ENCODE data around the gene RUVBL2.
"Not testable (repeated sequence)": the region's sequence is repeated elsewhere in the genome, so short reads cannot be mapped to it uniquely, and the experiment has no call there.

Gene RUVBL2

GRCh38 chr19:49024233-49024632, 30.5 kb downstream of the RUVBL2 start, which contains the start of gene CGB3:
TSS of gene CGB3 (minus strand) at chr19:49024333. CDS start at chr19:49023971, 362 bp downstream.
- H3K9me3 Mint-ChIP-seq; H3K27ac Mint-ChIP-seq; H3K4me1 Mint-ChIP-seq (ENCODE audit: low read depth); H3K4me3 Mint-ChIP-seq; DNase-seq (ENCODE audit: low spot score); H3K36me3 Mint-ChIP-seq (ENCODE audit: low read depth); H3K27me3 Mint-ChIP-seq (ENCODE audit: low read depth): not testable (repeated sequence)

- H3K4me3 Mint-ChIP-seq = not testable (repeated sequence)
Measured at GRCh38 chr19:49025088-49025487, 31.4 kb downstream of the RUVBL2 start.

GRCh38 chr19:49025599-49025998, 31.9 kb downstream of the RUVBL2 start:
- H3K4me1 Mint-ChIP-seq (ENCODE audit: low read depth); H3K9me3 Mint-ChIP-seq; H3K36me3 Mint-ChIP-seq (ENCODE audit: low read depth); H3K27me3 Mint-ChIP-seq (ENCODE audit: low read depth); DNase-seq (ENCODE audit: low spot score); H3K27ac Mint-ChIP-seq; H3K4me3 Mint-ChIP-seq: not testable (repeated sequence)

More at GRCh38 chr19:49025088-49025487, 31.4 kb downstream of the RUVBL2 start:
- H3K27ac Mint-ChIP-seq; DNase-seq (ENCODE audit: low spot score); H3K4me1 Mint-ChIP-seq (ENCODE audit: low read depth); H3K27me3 Mint-ChIP-seq (ENCODE audit: low read depth); H3K9me3 Mint-ChIP-seq; H3K36me3 Mint-ChIP-seq (ENCODE audit: low read depth): not testable (repeated sequence)

- DNase-seq (ENCODE audit: low spot score); H3K4me1 Mint-ChIP-seq (ENCODE audit: low read depth); H3K27ac Mint-ChIP-seq; H3K27me3 Mint-ChIP-seq (ENCODE audit: low read depth); H3K9me3 Mint-ChIP-seq; H3K4me3 Mint-ChIP-seq; H3K36me3 Mint-ChIP-seq (ENCODE audit: low read depth): not testable (repeated sequence)
Measured at GRCh38 chr19:49028686-49029085, 35.0 kb downstream of the RUVBL2 start.

GRCh38 chr19:49029749-49030148, 36.1 kb downstream of the RUVBL2 start:
- H3K27me3 Mint-ChIP-seq (ENCODE audit: low read depth); H3K36me3 Mint-ChIP-seq (ENCODE audit: low read depth); H3K4me1 Mint-ChIP-seq (ENCODE audit: low read depth); H3K27ac Mint-ChIP-seq; H3K9me3 Mint-ChIP-seq; H3K4me3 Mint-ChIP-seq; DNase-seq (ENCODE audit: low spot score): not testable (repeated sequence)

GRCh38 chr19:49030323-49030722, 36.6 kb downstream of the RUVBL2 start:
- not testable (repeated sequence) for DNase-seq (ENCODE audit: low spot score); H3K27me3 Mint-ChIP-seq (ENCODE audit: low read depth)

GRCh38 chr19:49031642-49032301, 38.1 kb downstream of the RUVBL2 start, which contains the start of gene CGB2:
TSS of gene CGB2 (plus strand) at chr19:49031890. CDS start at chr19:49032096, 206 bp downstream.
- H3K27me3 Mint-ChIP-seq (ENCODE audit: low read depth); H3K27ac Mint-ChIP-seq; H3K4me1 Mint-ChIP-seq (ENCODE audit: low read depth); H3K9me3 Mint-ChIP-seq; H3K36me3 Mint-ChIP-seq (ENCODE audit: low read depth): not testable (repeated sequence)
- peak within 1 kb of the TSS; percentile 54 for H3K4me3 Mint-ChIP-seq
- DNase-seq (ENCODE audit: low spot score) = peak; percentile 73

More at GRCh38 chr19:49030323-49030722, 36.6 kb downstream of the RUVBL2 start:
- not testable (repeated sequence) for H3K4me3 Mint-ChIP-seq; H3K27ac Mint-ChIP-seq; H3K9me3 Mint-ChIP-seq; H3K36me3 Mint-ChIP-seq (ENCODE audit: low read depth); H3K4me1 Mint-ChIP-seq (ENCODE audit: low read depth)

GRCh38 chr19:49036815-49037214, 43.1 kb downstream of the RUVBL2 start, which contains the start of gene CGB1:
TSS of gene CGB1 (minus strand) at chr19:49036895. CDS start at chr19:49036711, 184 bp downstream.
- H3K4me3 Mint-ChIP-seq; H3K27me3 Mint-ChIP-seq (ENCODE audit: low read depth); H3K4me1 Mint-ChIP-seq (ENCODE audit: low read depth); H3K36me3 Mint-ChIP-seq (ENCODE audit: low read depth); H3K27ac Mint-ChIP-seq; H3K9me3 Mint-ChIP-seq: not testable (repeated sequence)
- peak; percentile 47 for DNase-seq (ENCODE audit: low spot score)

GRCh38 chr19:49038111-49038510, 44.4 kb downstream of the RUVBL2 start:
- H3K36me3 Mint-ChIP-seq (ENCODE audit: low read depth); DNase-seq (ENCODE audit: low spot score); H3K4me1 Mint-ChIP-seq (ENCODE audit: low read depth); H3K27ac Mint-ChIP-seq; H3K27me3 Mint-ChIP-seq (ENCODE audit: low read depth); H3K4me3 Mint-ChIP-seq; H3K9me3 Mint-ChIP-seq: not testable (repeated sequence)

- not testable (repeated sequence) for H3K4me1 Mint-ChIP-seq (ENCODE audit: low read depth); H3K9me3 Mint-ChIP-seq; DNase-seq (ENCODE audit: low spot score); H3K4me3 Mint-ChIP-seq; H3K36me3 Mint-ChIP-seq (ENCODE audit: low read depth); H3K27ac Mint-ChIP-seq; H3K27me3 Mint-ChIP-seq (ENCODE audit: low read depth)
Measured at GRCh38 chr19:49038557-49039276, 45.0 kb downstream of the RUVBL2 start.

- H3K4me1 Mint-ChIP-seq (ENCODE audit: low read depth); H3K27me3 Mint-ChIP-seq (ENCODE audit: low read depth); H3K36me3 Mint-ChIP-seq (ENCODE audit: low read depth); DNase-seq (ENCODE audit: low spot score); H3K9me3 Mint-ChIP-seq; H3K27ac Mint-ChIP-seq; H3K4me3 Mint-ChIP-seq: not testable (repeated sequence)
Measured at GRCh38 chr19:49039736-49040135, 46.0 kb downstream of the RUVBL2 start.

- Mint-ChIP-seq H3K4me1 (ENCODE audit: low read depth) (no peaks in the 10 kb centered on the region), H3K9me3 (no peaks in the 10 kb centered on the region), H3K36me3 (ENCODE audit: low read depth) (no peaks in the 10 kb centered on the region), H3K4me3 (no peak overlapping the region), H3K27ac (no peak overlapping the region), H3K27me3 (ENCODE audit: low read depth) (no peaks in the 10 kb centered on the region)
- no peak for DNase-seq (ENCODE audit: low spot score)
Measured at GRCh38 chr19:49042177-49042576, 48.5 kb downstream of the RUVBL2 start.

- not testable (repeated sequence) for DNase-seq (ENCODE audit: low spot score); H3K4me3 Mint-ChIP-seq; H3K4me1 Mint-ChIP-seq (ENCODE audit: low read depth); H3K9me3 Mint-ChIP-seq; H3K27ac Mint-ChIP-seq; H3K27me3 Mint-ChIP-seq (ENCODE audit: low read depth); H3K36me3 Mint-ChIP-seq (ENCODE audit: low read depth)
Measured at GRCh38 chr19:49042666-49043065, 49.0 kb downstream of the RUVBL2 start.

GRCh38 chr19:49043548-49043947, 49.9 kb downstream of the RUVBL2 start, which contains the start of gene CGB5:
TSS of gene CGB5 (plus strand) at chr19:49043848. CDS start at chr19:49044210, 362 bp downstream.
- not testable (repeated sequence) for H3K9me3 Mint-ChIP-seq; DNase-seq (ENCODE audit: low spot score); H3K36me3 Mint-ChIP-seq (ENCODE audit: low read depth); H3K27ac Mint-ChIP-seq; H3K27me3 Mint-ChIP-seq (ENCODE audit: low read depth); H3K4me3 Mint-ChIP-seq; H3K4me1 Mint-ChIP-seq (ENCODE audit: low read depth)

All from T-helper 2 cell treated with Interferon-gamma antibody and Interleukin-4, amounts not matched to agents 5 μg/mL and 100 μg/mL, for 36 hours (primary cell).